ENCODE measurements around the gene IRAK2.

- TF ChIP-seq EZH2 (IDR thresholded peaks at IDR 0.05; ENCODE audit: borderline replicate concordance, low read depth, low read length, severe bottlenecking) (no peak), CTCF (IDR thresholded peaks at IDR 0.05; ENCODE audit: borderline replicate concordance, extremely low read depth, low read length, poor library complexity, severe bottlenecking) (no peak)
Observed at GRCh38 chr3:10180289-10180688, 15.6 kb downstream of the IRAK2 start.

All from DND-41 (cell line).